ENCODE measurements around the gene STARD10. TPM values are rescaled to one million over a fixed set of nuclear protein-coding genes. Genes with fewer than 3 reads are reported as not detected.
A peak's percentile ranks its signal among the peaks of the same experiment; 100 is the strongest.

STARD10 gene
- total and polyA plus RNA-seq, 9 of the 15 experiments (the other 6 are each of a cell fraction or from before 2014, with no cell fraction given), result 0.15 to 52.9 (median 32.3) TPM

GRCh38 chr11:72821920-72822799, 28.3 kb upstream of the STARD10 start (continued):
- no peak for TF ChIP-seq POU5F1 (IDR thresholded peaks at IDR 0.05; ENCODE audit: borderline replicate concordance, low read depth, low read length, partially characterized antibody)
- peak; percentile 46 for TF ChIP-seq TBP (optimal IDR thresholded peaks at IDR 0.05; ENCODE audit: low read depth, low read length)
- no peak for TF ChIP-seq SMARCE1 (IDR thresholded peaks at IDR 0.05)
- no peak for TF ChIP-seq ZBTB43 (CRISPR knock-in tag; IDR thresholded peaks at IDR 0.05)
- no peak for TF ChIP-seq SETDB1 (IDR thresholded peaks at IDR 0.05; ENCODE audit: low read length)
- no peak for TF ChIP-seq CBX2 (IDR thresholded peaks at IDR 0.05; ENCODE audit: insufficient read depth, low read length, poor library complexity, severe bottlenecking)
- no peak for TF ChIP-seq NFRKB (IDR thresholded peaks at IDR 0.05; ENCODE audit: low read depth)
- peak in 1 of 2 experiments; percentile 83; a peak in 3 of 4 replicates for TF ChIP-seq MAZ (CRISPR knock-in tag; conservative IDR thresholded peaks at IDR 0.05 in 1 of 2, IDR thresholded peaks at IDR 0.05 in 1 of 2)
- TF ChIP-seq ZNF217 (CRISPR knock-in tag; IDR thresholded peaks at IDR 0.05), result no peak
- TF ChIP-seq ZNF133 (CRISPR knock-in tag; IDR thresholded peaks at IDR 0.05), result no peak
- no peak for TF ChIP-seq BCOR (IDR thresholded peaks at IDR 0.05)
- TF ChIP-seq SRSF1 (IDR thresholded peaks at IDR 0.05; ENCODE audit: low read depth, low read length), result peak; percentile 92; the same call in 1 of the 2 replicates
- no peak for TF ChIP-seq RBBP5 (IDR thresholded peaks at IDR 0.05; ENCODE audit: borderline replicate concordance, insufficient read depth, low read length, poor library complexity, severe bottlenecking)
- TF ChIP-seq POLR2AphosphoS2 (IDR thresholded peaks at IDR 0.05; ENCODE audit: low read length), result no peak
- 0 out of 2 replicates have a peak, but pooled peaks have one; percentile 30 for TF ChIP-seq ZNF592 (IDR thresholded peaks at IDR 0.05)
- no peak for TF ChIP-seq DNMT1 (IDR thresholded peaks at IDR 0.05)
- no peak for TF ChIP-seq SAFB (IDR thresholded peaks at IDR 0.05; ENCODE audit: borderline replicate concordance, low read depth, low read length)
- TF ChIP-seq SMARCA4 (IDR thresholded peaks at IDR 0.05), result no peak
- TF ChIP-seq NEUROD1 (IDR thresholded peaks at IDR 0.05; ENCODE audit: borderline replicate concordance, low read depth, low read length, partially characterized antibody), result no peak
- 0 out of 2 replicates have a peak, but pooled peaks have one; percentile 40 for TF ChIP-seq SREBF1 (IDR thresholded peaks at IDR 0.05; ENCODE audit: borderline replicate concordance, low read depth, low read length)

Measured in K562 (cell line).